ENCODE data around the gene FGGY.
"Not testable (repeated sequence)": the region's sequence is repeated elsewhere in the genome, so short reads cannot be mapped to it uniquely, and the experiment has no call there.

Gene FGGY

GRCh38 chr1:59452559-59452958 lies 155.7 kb downstream of the FGGY start:
- DNase-seq, result no peak

DNA sequence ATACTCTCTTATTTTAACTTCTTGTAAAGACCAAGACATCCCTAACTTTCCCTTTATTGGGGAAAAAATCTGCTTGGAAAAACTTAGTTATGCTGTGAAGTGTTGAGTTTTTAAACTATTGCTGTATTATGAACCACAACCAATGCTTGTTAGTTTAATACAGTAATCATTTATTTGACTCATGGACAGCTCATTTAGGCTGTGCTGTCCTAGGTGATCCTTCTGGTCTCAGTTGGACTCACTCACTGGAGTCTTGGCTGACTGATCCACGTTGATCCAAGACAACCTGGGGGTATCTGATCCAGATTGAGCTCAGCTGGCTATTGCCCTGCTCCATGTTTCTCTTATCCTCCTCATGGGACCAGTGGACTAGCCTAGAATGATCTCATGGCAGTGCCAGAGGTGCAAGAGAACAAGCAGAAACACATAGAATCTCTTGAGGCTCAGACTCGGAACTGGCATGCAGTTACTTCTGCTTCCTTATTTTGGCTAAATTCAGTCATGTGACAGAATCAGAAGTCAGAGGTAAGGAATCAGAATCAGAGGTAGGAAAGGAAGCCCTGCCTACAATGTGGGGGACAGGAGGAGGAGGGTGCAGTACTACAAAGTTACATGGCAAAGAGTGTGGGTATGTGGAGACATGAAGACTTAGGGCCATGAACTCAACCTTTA lies 156.5 kb downstream of the FGGY start:
- peak; percentile 18 for DNase-seq

DNA sequence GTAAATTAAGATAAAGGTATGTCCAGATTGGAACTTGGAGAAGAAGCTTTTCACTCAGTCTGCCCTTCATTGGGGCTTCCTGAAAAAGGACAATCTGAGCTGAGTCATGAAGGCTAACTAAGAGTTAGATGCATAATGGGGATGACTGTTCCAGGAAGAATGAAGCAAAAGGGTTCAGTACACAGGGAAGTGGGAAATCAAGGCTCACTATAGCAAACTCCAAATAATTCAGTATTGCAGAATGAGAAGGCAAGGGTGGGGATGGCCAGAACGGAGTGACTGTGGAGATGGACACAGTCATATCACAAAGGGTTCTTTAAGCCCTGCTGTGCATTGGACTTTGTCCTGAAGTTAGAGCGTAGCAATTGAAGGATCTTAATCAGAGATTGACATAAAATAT lies 158.3 kb downstream of the FGGY start:
- DNase-seq, result peak; percentile 91

DNA sequence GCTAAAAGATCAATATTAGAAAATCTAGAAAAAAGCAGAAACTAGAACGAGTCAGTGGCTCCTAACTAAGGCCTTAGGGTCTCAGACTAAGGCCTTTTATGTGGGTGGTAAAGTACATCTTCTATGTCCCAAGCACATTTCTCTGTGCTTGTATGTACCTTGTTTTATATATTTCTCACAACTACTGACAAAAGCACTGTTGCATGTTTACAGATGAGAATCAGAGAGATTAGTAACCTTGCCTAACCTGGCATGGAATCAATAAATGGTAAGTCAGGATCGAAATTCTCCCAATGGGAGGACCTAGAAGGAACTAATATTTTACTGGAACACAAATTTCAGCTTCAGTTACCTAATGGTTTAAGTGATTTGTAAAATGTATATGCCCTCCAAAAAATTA lies 160.9 kb downstream of the FGGY start:
- no peak for DNase-seq

GRCh38 chr1:59458884-59459283 lies 162.0 kb downstream of the FGGY start:
- DNase-seq, result no peak

GRCh38 chr1:59462942-59463341 lies 166.0 kb downstream of the FGGY start:
- DNase-seq, result not testable (repeated sequence)

- DNase-seq, result not testable (repeated sequence)
Measured at GRCh38 chr1:59465478-59465877, 168.6 kb downstream of the FGGY start.

DNA sequence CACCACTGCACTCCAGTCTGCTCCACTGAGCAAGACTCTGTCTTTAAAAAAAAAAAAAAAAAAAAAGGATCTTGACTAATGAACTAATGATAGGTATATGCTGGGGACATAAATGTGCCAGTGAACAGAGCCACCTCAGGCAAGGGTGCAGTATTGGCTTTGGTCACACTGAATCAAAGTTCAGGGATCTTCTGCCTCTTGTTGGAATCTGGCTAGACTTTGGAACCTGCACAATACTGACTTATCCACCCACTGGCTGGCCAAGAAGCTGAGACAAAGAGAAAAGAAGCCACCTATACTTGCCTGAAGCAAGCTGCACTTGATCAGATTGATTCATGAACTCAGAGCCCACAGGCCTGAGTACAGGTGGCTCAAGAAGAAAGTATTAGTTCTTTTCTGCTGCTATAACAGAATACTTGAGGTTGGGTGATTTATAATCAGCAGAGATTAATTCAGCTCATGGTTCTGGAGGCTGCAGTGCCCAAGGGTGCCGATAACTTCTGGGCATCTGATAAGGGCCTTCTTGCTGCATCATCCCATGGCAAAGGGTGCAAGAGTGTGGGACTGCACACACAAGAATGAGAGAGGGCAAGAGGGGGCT lies 172.0 kb downstream of the FGGY start:
- DNase-seq, result no peak

DNA sequence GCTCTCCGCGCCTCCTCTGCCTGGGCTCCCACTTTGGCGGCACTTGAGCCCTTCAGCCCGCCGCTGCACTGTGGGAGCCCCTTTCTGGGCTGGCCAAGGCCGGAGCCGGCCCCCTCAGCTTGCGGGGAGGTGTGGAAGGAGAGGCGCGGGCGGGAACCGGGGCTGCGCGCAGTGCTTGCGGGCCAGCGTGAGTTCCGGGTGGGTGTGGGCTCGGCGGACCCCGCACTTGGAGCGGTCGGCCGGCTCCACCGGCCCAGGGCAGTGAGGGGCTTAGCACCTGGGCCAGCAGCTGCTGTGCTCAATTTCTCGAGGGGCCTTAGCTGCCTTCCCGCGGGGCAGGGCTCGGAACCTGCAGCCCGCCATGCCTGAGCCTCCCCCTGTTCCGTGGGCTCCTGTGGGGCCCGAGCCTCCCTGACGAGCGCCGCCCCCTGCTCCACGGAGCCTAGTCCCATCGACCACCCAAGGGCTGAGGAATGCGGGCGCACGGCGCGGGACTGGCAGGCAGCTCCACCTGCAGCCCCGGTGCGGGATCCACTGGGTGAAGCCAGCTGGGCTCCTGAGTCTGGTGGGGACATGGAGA lies 175.2 kb downstream of the FGGY start:
- DNase-seq, result not testable (repeated sequence)

DNA sequence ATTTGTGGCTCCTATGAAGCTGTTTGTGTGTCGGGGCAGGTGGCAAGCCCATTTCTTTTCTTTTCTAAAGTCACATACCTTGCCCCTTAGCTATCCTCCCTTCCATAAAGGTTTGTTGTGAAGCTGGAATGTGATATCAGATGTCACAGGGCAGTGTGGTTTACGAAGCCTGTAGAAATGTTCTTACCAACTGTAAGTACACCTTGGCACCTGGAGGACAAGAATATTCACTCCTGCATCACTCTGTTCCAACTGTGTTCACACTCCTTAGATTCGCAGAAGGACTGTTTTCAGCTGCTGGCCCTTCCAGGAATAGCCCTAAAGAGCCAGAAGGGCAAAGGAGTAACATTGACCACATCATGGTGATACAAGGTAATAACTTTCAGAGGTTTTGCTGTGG lies 176.9 kb downstream of the FGGY start:
- no peak for DNase-seq

DNA sequence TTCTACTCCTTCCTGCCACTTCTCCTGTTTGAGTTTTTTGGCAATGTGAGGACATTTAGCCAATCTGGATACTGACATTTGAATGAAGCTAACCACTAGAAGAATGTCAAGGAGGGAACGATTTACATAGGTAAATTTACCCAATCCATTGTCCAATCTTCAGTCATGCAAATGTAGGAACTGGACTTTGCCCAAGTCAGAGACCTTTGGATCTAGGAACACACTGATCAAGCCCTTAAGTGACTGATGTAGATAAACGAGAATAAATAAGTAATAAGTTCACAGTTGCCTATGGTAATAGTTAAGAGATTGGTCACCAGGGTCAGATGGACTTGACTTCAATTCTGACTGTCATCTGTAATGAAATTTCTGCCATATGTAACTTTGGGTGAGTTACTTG lies 177.6 kb downstream of the FGGY start:
- no peak for DNase-seq

DNA sequence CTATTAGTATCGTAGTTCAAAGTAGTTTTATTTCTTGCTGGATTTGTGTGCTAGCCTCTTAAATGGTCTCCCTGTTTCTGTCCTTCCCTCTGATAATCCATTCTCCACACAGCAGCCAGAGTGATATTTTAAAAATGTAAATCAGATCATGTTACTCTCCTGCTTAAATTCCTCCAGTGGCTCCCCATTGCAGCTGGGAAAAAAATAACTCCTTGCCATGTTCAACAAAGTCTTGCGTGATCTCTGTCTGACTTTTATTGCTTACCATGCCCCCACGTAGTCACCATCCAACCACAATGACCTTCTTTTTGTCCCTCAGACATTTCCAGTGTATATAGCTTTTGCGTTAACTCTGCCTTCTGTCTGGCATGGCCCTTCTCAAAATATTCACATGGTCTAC lies 178.8 kb downstream of the FGGY start:
- no peak for DNase-seq

DNA sequence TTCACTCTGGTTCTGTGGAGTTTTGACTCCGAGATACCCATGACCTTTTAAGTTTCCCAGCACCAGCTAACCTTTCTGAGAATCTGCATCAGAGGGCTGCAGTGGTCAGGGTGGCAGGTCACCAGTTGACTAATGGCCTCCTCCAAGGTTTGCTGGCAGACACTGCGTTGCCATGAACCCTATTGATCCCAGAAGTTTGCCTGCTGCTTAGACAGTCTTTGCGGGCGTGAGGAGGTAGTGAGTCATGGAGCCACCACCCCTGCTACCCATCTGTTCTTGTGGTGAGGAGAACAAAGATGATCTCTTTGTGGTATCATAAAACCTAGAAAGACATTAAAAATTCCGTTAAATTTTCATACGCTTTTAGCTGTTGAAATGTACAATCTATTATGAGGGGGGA lies 180.4 kb downstream of the FGGY start:
- peak; percentile 75 for DNase-seq

- DNase-seq, result no peak
Measured at GRCh38 chr1:59477867-59478266, 181.0 kb downstream of the FGGY start.

GRCh38 chr1:59478822-59479221 lies 181.9 kb downstream of the FGGY start:
- DNase-seq, result no peak

DNA sequence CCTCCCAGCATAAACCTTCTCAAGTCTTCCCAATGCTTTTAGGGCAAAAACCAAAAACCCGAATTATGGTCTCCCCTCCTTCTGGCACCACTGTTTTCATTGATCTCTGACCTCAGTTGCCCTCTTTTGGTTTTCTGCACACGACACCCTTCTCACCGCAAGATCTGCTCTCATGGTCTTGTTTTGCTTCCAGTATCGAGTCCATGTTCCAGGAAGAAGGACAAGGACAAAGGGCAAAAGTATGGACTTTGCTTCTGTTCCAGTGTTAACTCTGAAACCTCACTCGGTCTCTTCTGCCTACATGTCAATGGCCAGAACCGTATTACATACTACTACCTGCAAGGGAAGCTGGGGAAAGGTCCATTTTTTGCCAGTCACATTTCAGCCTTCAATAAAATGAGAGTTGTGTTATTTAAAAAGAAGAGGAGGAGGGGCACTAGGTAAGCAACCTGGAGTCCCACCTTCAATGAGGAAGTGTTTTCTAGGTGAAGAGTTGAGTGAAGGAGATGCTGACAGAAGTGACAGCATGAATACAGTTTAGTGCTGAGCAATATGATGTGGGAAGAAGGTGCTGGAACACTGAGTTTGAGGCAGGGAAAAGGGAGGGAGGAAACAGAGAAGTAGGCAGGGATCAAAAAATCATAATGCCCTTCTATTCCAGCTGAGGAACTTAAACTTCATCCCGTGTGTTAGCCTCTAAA lies 183.4 kb downstream of the FGGY start:
- DNase-seq, result no peak

- DNase-seq, result no peak
Measured at GRCh38 chr1:59481881-59482505, 185.1 kb downstream of the FGGY start.

- no peak for DNase-seq
Measured at GRCh38 chr1:59482986-59483385, 186.1 kb downstream of the FGGY start.

GRCh38 chr1:59484096-59484495 lies 187.2 kb downstream of the FGGY start:
- DNase-seq, result peak; percentile 87

- DNase-seq, result no peak
Measured at GRCh38 chr1:59485171-59485570, 188.3 kb downstream of the FGGY start.

- no peak for DNase-seq
Measured at GRCh38 chr1:59485949-59486348, 189.1 kb downstream of the FGGY start.

GRCh38 chr1:59486615-59487014 lies 189.7 kb downstream of the FGGY start:
- DNase-seq, result no peak

DNA sequence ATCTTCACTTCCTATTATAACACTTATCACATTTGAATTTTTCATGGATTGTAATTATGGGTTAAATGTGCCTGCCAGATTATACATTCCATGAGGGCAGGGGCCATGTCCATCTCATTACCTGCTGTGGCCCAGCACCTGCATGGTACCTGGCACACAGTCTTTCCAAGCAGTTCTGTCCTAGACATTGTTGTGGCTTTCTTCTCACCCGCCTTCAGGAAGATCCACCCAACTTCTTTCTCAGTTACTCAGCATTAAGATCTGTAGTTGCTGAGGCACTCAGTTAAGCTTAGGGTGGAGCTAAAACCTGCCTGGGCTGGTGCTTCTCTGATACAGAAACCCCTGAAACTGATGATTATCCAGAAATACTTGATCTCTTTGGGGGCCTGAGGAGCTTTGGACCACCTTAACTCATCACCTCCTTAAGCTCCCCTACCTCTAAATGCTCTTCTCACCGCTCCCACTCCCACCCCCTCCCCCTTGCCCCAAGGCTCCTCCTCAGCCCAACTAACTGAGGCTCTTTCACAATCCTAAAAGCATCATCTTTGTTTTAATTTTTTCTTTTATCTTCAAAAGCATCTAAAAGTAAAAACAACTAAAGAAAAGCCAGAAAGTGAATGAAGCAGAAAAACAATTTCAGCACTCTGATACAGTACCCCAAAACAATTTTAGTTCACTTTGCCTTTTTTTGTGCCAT lies 190.6 kb downstream of the FGGY start:
- peak; percentile 16 for DNase-seq
